Ovary (tissue), 9 donors: Measurements from ENCODE around the gene RBBP5. TPM values are rescaled to one million over a fixed set of nuclear protein-coding genes. Genes with fewer than 3 reads are reported as not detected.

ENCODE experiments used
- DNase-seq, 5 donors: peaks; one replicate each; pipeline ENCODE4 v3.0.0-alpha.2; 2019 to 2020
- H3K27ac ChIP-seq, 2 donors: fragments of 200-600 bp; one replicate each; pipeline versions ENCODE4 v1.5.1 to v1.8.0; 2019 to 2022
- H3K27me3 ChIP-seq: fragments of 200-600 bp; one replicate; pipeline ENCODE4 v1.8.0; 2022
- H3K36me3 ChIP-seq: fragments of 200-600 bp; sonication (generic); one replicate; pipeline ENCODE4 v1.5.1; 2019
- H3K4me1 ChIP-seq: one replicate; pipeline ENCODE4 v1.8.1; 2013; ENCODE audit warnings: mild to moderate bottlenecking, moderate library complexity; ENCODE audit not compliant: insufficient read depth
- H3K4me3 ChIP-seq: fragments of 200-600 bp; sonication (generic); one replicate; pipeline ENCODE4 v1.5.1; 2017
- H3K9me3 ChIP-seq, 2 donors: fragments of 200-600 bp in 1 of 2; sonication (generic) in 1 of 2; one replicate each; pipeline versions ENCODE4 v1.5.1 to v1.8.1; 2013 to 2019; ENCODE audit warnings: mild to moderate bottlenecking in 1 of 2, moderate library complexity in 1 of 2
- EP300 ChIP-seq: sonication (generic); formaldehyde crosslinking; IDR thresholded peaks from one replicate; pipeline ENCODE4 v1.6.1; 2017; ENCODE audit warnings: antibody characterized with exemption
- POLR2A ChIP-seq: fragments of 450-650 bp; IDR thresholded peaks from one replicate; pipeline ENCODE4 v1.6.1; 2017; ENCODE audit warnings: antibody characterized with exemption, mild to moderate bottlenecking, moderate library complexity
- WGBS, 3 donors: extraction: QIAGEN DNeasy Blood & Tissue Kit in 1 of 3; methylation state at CpG; one replicate each; pipeline versions ENCODE4 v1.1.5 to v1.1.7; 2013 to 2017; 5-methylcytosine and 5-hydroxymethylcytosine counted together
- intact Hi-C, 4 donors: fragments of 100-400 bp; cut with DNase I; formaldehyde crosslinking; loops; one replicate each; pipeline versions ENCODE4 v1.11.0 to v1.15.1; 2022 to 2023
- polyA plus RNA-seq, 2 donors: library from polyadenylated mRNA; stranded (reverse); fragments of 200-250 nt in 1 of 2; fragments of 350-450 nt in 1 of 2; fragmentation: Illumina TruSeq in 1 of 2; extraction: RNeasy Lipid Tissue Mini Kit (QIAGEN cat#74804) in 1 of 2; gene quantifications; one replicate each; pipeline ENCODE4 v1.2.3, GENCODE V29; 2013 to 2014
- total RNA-seq, 7 donors: library from RNA; depleted of rRNA in 2 of 7; stranded (reverse); fragments of >200 nt in 2 of 7; fragmentation: NEBNext Ultra II Directional in 3 of 7; extraction: Animal tissue kit (Norgen Biotek cat#: 25700) in 3 of 7; gene quantifications; one replicate each; pipeline versions ENCODE4 v1.1.0 to v1.2.4, GENCODE V29; 2016 to 2023
- TF ChIP-seq, protein P1 (sequence below), 3 donors: fragments of 450-650 bp in 2 of 3; fragments of 200-600 bp in 1 of 3; IDR thresholded peaks; one replicate each; pipeline versions ENCODE4 v1.5.1 to v1.8.0; 2016 to 2022; ENCODE audit warnings: antibody characterized with exemption in 3 of 3, mild to moderate bottlenecking in 1 of 3
- donor health status: DM: no; HTN: no; CAD: no; lungs with moderate emphysema.
- donor health status: DM: no; HTN: no; CAD: no.
- donor health status: Bipolar disorder and iron deficiency.
- donor health status: DM: yes; HTN: yes; CAD: no.
- donor health status: DM: no; HTN: no; CAD: no.
- donor health status: DM: yes; HTN: yes; CAD: no.

Gene RBBP5
- total and polyA plus RNA-seq, 9 donors: 6.8 to 19.1 (median 15.1) TPM

DNA sequence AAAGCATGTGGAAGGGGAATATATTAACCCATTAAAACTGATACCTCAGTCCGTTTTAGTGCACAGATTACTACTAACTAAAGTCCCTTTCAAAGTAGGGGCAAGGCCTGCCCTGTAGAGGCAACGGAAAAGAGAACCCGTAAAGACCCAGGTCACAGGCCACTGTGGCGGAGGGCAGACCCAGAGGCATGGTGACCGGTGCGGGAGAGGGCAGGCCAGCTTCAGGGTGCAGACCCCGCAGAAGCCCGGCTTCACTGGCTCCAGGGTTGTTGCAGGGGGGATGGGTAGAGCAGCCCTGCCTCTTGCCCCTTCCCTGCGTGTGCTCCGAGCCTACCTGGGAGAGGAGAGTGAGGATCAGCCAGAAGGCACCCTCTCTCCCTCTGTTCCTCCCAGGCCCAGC is 61.0 kb downstream of the RBBP5 start:
- TF ChIP-seq EP300: no peak
- Histone ChIP-seq H3K9me3 (no peaks in the 10 kb centered on the region), H3K4me1 (no peaks in the 10 kb centered on the region), H3K27me3 (no peaks in the 10 kb centered on the region), H3K27ac (no peak overlapping the region), H3K4me3 (no peak overlapping the region), H3K36me3 (no peaks in the 10 kb centered on the region)
- intact Hi-C loops: loop anchor here in 3 of 4 donors (5.0 kb wide), 2 partner anchors 78 to 83 kb away; no protein-coding TSS in a partner anchor
- DNase-seq: no peak
- WGBS, 3 donors: 85 to 95% (median 87%) methylated on average over 10 of the region's 10 CpGs

DNA sequence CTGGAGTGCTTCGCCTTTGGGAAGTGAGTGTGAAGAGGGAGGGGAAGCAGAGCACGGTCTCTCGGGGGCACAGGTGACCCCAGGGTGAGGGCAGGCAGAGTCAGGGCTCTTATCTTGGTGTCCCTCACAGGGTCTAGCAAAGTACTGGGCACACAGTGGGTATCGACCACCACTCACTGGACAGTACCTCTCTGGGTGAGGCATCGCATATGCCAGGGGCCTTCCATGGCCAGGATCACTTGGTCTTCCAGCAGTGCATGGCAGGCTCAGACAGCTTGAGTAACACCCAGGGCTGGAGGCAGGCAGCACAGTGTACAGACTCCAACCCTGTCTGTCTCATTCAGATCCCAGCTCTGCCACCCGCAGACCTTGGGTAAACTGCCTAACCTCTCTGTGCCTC is 62.1 kb downstream of the RBBP5 start:
- no peak overlapping the region for H3K27ac ChIP-seq
- TF ChIP-seq EP300: no peak
- TF ChIP-seq, protein P1, sequence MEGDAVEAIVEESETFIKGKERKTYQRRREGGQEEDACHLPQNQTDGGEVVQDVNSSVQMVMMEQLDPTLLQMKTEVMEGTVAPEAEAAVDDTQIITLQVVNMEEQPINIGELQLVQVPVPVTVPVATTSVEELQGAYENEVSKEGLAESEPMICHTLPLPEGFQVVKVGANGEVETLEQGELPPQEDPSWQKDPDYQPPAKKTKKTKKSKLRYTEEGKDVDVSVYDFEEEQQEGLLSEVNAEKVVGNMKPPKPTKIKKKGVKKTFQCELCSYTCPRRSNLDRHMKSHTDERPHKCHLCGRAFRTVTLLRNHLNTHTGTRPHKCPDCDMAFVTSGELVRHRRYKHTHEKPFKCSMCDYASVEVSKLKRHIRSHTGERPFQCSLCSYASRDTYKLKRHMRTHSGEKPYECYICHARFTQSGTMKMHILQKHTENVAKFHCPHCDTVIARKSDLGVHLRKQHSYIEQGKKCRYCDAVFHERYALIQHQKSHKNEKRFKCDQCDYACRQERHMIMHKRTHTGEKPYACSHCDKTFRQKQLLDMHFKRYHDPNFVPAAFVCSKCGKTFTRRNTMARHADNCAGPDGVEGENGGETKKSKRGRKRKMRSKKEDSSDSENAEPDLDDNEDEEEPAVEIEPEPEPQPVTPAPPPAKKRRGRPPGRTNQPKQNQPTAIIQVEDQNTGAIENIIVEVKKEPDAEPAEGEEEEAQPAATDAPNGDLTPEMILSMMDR (IDR thresholded peaks at IDR 0.05): no peak
- TF ChIP-seq POLR2A: no peak
- H3K4me3 ChIP-seq: no peak overlapping the region
- DNase-seq: no peak
- H3K36me3 ChIP-seq: no peaks in the 10 kb centered on the region
- H3K4me1 ChIP-seq: no peaks in the 10 kb centered on the region
- 88 to 95% (median 90%) methylated on average over 6 of the region's 6 CpGs for WGBS, 3 donors
- no peaks in the 10 kb centered on the region for H3K27me3 ChIP-seq
- H3K9me3 ChIP-seq: no peaks in the 10 kb centered on the region
- intact Hi-C loops: loop anchor here in 3 of 4 donors (5.0 to 10.0 kb wide), 4 partner anchors 67 to 255 kb away; no protein-coding TSS in a partner anchor

DNA sequence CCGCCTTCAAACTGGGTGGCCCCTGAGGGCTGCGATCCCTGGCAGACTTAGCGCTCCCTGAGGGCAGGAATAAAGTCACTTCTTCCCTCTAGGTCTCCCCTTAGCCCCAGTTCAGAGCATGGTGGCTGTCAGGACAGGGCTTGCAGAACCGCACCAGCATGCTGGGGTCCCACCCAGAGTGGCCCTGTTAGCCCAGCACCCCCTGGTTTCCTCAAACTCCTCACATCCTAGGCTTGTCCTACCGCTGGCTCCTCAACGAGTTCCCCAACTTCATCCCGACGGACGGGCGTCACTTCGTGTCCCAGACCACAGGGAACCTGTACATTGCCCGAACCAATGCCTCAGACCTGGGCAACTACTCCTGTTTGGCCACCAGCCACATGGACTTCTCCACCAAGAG is 62.9 kb downstream of the RBBP5 start:
- H3K27ac ChIP-seq: no peak overlapping the region
- TF ChIP-seq POLR2A (no peak), EP300 (no peak)
- TF ChIP-seq, protein P1 (IDR thresholded peaks at IDR 0.05): no peak
- no peaks in the 10 kb centered on the region for H3K27me3 ChIP-seq
- intact Hi-C loops: loop anchor here in 2 of 4 donors (5.0 to 10.0 kb wide), 2 partner anchors 67 to 254 kb away; no protein-coding TSS in a partner anchor
- 95 to 97% (median 95%) methylated on average over 12 of the region's 12 CpGs for WGBS, 3 donors
- no peaks in the 10 kb centered on the region for H3K36me3 ChIP-seq
- no peak overlapping the region for H3K4me3 ChIP-seq
- no peaks in the 10 kb centered on the region for H3K4me1 ChIP-seq
- no peaks in the 10 kb centered on the region for H3K9me3 ChIP-seq
- no peak for DNase-seq

DNA sequence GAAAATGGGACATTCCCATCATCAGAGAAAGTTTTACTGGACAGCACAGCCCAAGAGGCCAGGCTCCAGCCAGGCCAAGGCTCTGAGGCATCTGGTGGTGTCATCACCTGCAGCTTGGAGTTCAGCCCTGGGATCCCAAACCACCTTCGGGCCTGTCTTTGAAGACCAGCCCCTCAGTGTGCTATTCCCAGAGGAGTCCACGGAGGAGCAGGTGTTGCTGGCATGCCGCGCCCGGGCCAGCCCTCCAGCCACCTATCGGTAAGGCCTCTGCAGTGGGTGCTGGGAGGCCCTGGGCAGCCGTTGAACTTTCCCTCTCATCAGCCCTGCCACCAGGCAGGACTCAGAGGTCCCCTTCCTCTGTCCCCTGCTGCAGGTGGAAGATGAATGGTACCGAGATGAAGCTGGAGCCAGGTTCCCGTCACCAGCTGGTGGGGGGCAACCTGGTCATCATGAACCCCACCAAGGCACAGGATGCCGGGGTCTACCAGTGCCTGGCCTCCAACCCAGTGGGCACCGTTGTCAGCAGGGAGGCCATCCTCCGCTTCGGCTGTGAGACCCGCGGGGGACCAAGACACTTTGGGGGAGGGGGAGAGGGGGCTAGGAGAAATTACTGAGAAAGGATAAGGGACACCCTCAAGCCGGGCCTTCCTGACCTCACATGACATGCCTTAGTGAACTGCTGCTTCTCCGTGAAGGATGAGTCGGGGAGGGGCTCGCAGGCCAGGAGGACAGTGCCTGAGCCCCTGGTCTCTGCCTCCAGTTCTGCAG is 63.8 kb downstream of the RBBP5 start:
- TF ChIP-seq, protein P1 (IDR thresholded peaks at IDR 0.05): no peak
- no peak for TF ChIP-seq EP300
- no peak for TF ChIP-seq POLR2A
- intact Hi-C loops: loop anchor here in 2 of 4 donors (5.0 to 10.0 kb wide), 2 partner anchors 66 to 253 kb away; no protein-coding TSS in a partner anchor
- H3K4me1 ChIP-seq: no peaks in the 10 kb centered on the region
- H3K9me3 ChIP-seq: no peaks in the 10 kb centered on the region
- no peaks in the 10 kb centered on the region for H3K27me3 ChIP-seq
- no peak overlapping the region for H3K4me3 ChIP-seq
- 90 to 93% (median 91%) methylated on average over 19 of the region's 19 CpGs for WGBS, 3 donors
- no peak for DNase-seq
- H3K27ac ChIP-seq: no peak overlapping the region
- H3K36me3 ChIP-seq: no peaks in the 10 kb centered on the region
